NB4 (cell line): Measurements from ENCODE around the gene PRSS36.
"Not testable (repeated sequence)": the region's sequence is repeated elsewhere in the genome, so short reads cannot be mapped to it uniquely, and the experiment has no call there.

Source experiments
- DNase-seq: peaks from one replicate; pipeline ENCODE4 v3.0.0; 2010; ENCODE audit warnings: low read depth
- H3K4me3 ChIP-seq: one replicate; pipeline ENCODE4 v1.5.1; 2011; ENCODE audit warnings: mild to moderate bottlenecking, low read depth, low read length, moderate library complexity
- MYC ChIP-seq: IDR thresholded peaks from 2 replicates; pipeline ENCODE4 v1.6.1; 2011; ENCODE audit warnings: low read depth, low read length
- POLR2A ChIP-seq: IDR thresholded peaks from 2 replicates; pipeline ENCODE4 v1.6.1; 2011; ENCODE audit warnings: mild to moderate bottlenecking; ENCODE audit not compliant: insufficient read length; ENCODE audit errors: extremely low read depth
- TF ChIP-seq, protein P1 (sequence below): IDR thresholded peaks from 2 replicates; pipeline ENCODE4 v1.6.1; 2011; ENCODE audit warnings: low read depth, low read length
- TF ChIP-seq, protein P2 (sequence below): IDR thresholded peaks from one replicate; pipeline ENCODE4 v1.5.1; 2012; ENCODE audit warnings: low read depth, low read length

PRSS36 gene

DNA sequence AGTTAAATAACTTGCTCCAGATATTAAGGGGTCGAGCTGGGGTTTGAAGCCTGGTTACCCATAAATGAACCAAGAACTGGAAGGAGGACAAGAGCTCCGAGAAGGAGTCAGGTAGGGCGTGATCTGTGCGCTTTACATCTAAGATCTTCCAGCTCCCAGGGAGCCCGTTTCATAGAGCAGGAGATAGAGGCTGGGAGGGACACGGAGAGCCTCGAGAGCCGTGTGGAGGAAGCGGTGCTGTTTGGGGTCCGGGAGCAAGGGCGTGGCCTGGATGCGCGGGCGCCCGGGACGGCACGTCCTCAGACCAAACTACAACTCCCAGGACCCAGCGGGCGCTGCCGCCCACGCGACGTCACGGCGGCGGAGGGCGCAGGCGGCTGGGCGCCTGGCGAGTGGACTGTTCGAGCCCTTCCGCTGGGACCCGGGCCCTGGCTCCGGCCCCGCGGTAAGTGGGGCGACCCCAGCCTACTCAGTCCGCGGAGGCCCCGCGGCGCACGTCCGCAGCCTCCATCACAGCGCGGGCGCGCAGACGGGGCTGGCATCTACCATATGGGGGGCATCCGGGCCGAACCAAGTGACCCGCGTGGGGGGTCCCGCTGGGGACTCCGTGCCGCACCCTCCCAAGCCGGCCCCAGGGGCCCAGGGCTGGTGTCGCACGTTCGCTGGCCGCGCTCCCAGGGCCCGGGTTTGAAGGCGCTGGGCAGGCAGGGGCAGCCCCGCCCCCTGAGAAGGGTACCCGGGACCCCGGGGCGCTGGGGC lies 41.7 kb downstream of the PRSS36 start, which contains the start of gene BCKDK:
Gene BCKDK (plus strand): TSS at position 352 of the 759 bp plus-strand sequence. CDS start 838 bp downstream, outside the sequence.
- H3K4me3 ChIP-seq = peak within 1 kb of the TSS; percentile 59
- DNase-seq = peak; percentile 88
- TF ChIP-seq MYC = peak; percentile 12; the same call in 1 of the 2 replicates
- TF ChIP-seq, protein P1, sequence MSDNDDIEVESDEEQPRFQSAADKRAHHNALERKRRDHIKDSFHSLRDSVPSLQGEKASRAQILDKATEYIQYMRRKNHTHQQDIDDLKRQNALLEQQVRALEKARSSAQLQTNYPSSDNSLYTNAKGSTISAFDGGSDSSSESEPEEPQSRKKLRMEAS = peak; percentile 65
- TF ChIP-seq, protein P2, sequence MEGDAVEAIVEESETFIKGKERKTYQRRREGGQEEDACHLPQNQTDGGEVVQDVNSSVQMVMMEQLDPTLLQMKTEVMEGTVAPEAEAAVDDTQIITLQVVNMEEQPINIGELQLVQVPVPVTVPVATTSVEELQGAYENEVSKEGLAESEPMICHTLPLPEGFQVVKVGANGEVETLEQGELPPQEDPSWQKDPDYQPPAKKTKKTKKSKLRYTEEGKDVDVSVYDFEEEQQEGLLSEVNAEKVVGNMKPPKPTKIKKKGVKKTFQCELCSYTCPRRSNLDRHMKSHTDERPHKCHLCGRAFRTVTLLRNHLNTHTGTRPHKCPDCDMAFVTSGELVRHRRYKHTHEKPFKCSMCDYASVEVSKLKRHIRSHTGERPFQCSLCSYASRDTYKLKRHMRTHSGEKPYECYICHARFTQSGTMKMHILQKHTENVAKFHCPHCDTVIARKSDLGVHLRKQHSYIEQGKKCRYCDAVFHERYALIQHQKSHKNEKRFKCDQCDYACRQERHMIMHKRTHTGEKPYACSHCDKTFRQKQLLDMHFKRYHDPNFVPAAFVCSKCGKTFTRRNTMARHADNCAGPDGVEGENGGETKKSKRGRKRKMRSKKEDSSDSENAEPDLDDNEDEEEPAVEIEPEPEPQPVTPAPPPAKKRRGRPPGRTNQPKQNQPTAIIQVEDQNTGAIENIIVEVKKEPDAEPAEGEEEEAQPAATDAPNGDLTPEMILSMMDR = no peak
- peak; percentile 63 for TF ChIP-seq POLR2A

DNA sequence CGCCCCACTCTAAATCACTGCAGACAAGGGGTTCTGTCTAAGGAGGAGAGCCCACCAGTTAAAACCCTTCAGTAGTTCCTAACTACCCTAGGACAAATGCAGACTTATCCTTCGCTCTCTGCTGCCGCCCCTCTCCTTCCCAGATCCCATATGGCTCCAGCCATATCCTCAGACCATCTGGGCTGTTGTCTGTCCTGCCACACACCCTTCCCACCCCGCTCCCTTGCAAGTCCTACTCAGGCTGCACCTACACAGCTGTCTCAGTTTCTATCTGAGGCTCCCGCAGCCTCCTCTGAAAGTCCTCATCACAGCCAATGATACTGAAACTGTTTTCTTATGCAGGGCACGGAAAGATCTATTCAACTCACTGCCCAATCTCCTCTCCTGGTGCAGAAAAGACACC lies 42.4 kb downstream of the PRSS36 start:
- no peak for DNase-seq
- TF ChIP-seq POLR2A (no peak), MYC (no peak)
- TF ChIP-seq, protein P2 = no peak
- TF ChIP-seq, protein P1 = no peak
- H3K4me3 ChIP-seq = peak overlapping the region; percentile 59

DNA sequence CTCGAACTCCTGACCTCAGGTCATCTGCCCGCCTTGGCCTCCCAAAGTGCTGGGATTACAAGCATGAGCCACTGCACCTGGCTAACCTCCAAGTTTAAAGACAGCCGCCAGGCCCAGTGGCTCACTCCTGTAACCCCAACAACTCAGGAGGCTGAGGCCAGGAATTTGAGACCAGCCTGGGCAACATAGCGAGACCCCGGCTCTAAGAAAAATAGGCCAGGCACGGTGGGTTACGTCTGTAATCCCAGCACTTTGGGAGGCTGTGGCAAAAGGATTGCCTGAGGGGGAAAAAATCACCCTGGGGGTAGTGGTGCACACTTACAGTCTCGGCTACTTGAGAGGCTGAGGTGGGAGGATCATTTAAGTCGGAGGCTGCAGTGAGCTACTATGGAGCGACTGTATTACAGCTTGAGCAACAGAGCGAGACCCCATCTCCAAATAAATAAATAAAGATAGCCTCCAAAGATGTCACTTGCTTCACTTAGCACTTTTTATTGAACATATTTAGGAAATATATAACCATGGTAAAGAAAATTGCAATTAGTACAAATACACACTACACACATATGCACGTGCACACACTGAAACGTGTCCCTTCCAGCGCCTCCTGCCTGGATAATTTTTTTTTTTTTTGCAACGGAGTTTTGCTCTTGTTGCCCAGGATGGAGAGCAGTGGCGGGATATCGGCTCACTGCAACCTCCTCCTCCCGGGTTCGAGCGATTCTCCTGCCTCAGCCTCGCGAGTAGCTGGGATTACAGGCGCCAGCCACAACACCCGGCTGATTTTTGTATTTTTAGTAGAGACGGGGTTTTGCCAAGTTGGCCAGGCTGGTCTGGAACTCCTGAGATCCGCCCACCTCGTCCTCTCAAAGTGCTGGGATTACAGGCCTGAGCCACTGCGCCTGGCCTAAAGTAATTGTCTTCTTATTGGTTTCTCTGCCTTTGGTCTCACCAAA lies 43.1 kb downstream of the PRSS36 start:
- no peak for DNase-seq

DNA sequence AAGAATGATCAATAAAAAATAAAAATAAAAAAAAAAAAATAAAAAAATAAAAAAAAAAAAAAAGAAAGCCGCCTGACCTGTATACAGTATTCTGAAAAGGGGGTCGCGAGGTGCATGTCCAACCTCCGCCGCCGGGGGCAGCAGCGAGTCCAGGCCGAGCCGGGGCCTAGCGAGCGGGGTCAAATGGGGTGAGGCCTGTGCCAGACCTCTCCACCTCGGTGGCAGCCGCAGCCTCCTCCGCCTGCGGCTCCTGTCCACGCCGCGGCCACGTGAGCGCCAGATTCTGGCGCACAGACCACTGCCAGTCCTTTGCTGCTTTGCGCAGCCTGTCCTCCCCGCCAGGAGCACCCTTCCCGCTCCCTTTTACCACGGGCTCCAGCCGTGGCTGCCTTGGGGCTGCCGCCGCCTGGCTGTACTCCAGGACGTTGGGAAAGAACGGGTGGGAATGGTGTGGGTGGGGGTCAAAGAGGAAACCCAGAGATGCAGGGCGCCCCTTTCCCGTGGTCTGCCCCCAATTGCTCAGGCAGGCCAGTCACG lies 44.1 kb downstream of the PRSS36 start:
- TF ChIP-seq MYC (peak; percentile 97), POLR2A (no peak)
- TF ChIP-seq, protein P1 = peak; percentile 97
- TF ChIP-seq, protein P2 = peak; percentile 73
- no peak overlapping the region for H3K4me3 ChIP-seq
- DNase-seq = peak; percentile 90

More for the DNA sequence above, 43.1 kb downstream of the PRSS36 start:
- no peak overlapping the region for H3K4me3 ChIP-seq
- TF ChIP-seq, protein P2 = no peak
- TF ChIP-seq MYC (no peak), POLR2A (no peak)
- TF ChIP-seq, protein P1 = no peak

DNA sequence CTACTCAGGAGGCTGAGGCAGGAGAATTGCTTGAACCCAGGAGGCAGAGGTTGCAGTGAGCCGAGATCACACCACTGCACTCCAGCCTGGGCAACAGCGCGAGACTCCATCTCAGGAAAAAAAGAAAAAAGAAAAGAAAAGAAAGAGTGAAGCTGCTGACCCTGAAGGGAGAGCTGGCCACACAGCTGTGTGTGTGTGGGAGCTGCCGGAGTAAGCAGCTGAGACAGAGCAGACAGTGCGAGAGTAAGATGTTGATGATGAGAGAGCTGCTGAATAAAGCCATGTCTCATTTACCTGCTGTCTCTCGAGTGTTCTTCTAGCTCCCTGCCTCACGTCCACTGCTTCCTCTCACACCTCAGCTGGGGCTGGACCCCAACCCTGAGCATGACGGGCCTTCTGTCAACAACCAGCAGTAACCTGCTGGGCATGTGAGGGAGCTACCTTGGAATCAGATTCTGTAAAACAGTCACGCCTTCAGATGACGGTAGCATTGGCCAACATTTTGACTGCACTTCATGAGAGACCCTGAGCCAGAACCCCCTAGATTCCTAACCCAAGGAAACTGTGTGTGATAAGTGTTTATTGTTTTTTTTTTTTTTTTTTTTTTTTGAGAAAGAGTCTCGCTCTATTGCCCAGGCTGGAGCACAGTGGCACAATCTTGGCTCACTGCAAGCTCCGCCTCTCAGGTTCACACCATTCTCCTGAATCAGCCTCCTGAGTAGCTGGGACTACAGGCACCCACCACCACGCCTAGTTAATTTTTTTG lies 48.8 kb downstream of the PRSS36 start:
- DNase-seq, H3K4me3 ChIP-seq: not testable (repeated sequence)
